ENCODE results near the gene CHST3.
"Not testable (repeated sequence)": the region's sequence is repeated elsewhere in the genome, so short reads cannot be mapped to it uniquely, and the experiment has no call there.

CHST3 gene

DNA sequence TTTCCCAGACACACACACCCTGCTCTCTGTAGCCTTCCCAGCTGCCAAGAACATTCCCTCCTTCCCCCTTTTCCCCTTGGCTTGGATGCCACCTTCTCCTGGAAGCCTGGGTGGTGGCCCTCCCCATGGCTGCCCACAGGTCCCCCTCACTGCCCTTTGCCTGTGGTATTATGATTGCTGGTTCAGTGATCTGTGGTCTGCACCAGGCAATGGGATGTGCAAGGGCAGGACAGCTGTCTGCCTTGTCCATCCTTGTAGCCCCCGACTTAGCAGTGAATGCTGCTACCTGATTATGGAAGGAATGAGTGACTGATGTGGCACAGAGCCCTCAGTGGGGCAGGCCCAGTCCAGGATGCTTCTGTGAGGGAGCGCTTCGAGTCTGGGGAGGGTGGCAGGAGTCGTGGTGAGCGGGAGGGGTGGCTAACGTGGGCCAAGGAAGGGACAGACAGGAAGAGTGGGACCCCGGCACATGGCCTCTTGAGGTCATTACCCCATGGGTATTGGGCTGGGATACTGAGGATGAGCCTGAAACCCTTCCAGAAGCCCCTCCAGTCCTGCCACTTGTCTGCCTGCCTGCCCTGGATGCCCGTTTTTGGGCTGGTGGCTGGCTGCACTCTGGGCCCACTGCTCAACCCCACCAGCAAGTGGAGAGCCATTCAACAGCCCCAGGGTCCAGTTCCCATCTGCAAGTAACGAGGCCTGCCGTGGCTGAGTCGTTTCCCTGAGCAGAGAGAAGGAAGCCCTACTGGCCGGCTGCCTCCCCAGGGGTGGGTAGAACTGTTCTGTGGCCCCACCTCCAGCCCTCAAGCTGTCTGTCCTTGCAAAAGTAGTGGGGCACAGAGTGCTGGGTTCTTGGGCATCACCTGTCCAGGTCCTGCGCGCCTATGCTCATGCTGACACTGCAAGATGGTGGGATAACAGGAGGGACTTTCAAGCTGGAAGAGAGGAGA, 8.8 kb downstream of the CHST3 start:
- no peak for DNase-seq (ENCODE audit: low read depth)

DNA sequence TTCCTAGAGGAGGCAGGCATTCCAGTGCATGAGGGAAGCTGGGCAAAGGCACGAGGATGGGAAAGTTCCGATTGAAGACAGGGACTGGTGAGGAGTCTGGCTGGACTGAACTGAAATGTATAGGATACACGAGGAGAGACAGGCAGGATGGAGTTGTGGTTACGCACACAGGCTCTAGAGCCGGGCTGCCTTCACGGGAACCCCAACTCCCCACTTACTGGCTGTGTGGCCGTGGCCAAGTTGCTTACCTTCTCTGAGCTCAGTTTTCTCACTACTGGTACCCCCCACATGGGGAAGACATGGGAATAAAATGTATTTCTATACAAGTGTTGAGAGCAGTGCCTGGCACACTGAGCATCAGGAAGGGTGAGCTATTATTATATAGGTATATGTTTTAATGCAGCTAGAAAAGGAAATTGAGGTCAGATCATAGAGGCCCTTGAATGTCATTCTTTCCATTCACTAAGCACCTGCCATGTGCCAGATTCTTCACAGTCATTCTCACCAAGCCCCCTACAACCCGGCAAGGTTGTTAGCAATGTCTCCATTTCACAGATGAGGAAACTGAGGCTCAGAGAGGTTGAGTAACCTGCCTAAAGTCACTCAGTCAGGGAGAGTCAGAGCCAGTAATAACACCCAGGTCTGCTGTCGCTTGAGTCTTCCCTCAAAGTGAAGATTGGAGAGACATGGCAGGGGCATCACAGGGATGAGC, 9.7 kb downstream of the CHST3 start:
- DNase-seq (ENCODE audit: low read depth) = no peak

GRCh38 chr10:71974489-71975021, 10.4 kb downstream of the CHST3 start:
- DNase-seq (ENCODE audit: low read depth) = no peak

DNA sequence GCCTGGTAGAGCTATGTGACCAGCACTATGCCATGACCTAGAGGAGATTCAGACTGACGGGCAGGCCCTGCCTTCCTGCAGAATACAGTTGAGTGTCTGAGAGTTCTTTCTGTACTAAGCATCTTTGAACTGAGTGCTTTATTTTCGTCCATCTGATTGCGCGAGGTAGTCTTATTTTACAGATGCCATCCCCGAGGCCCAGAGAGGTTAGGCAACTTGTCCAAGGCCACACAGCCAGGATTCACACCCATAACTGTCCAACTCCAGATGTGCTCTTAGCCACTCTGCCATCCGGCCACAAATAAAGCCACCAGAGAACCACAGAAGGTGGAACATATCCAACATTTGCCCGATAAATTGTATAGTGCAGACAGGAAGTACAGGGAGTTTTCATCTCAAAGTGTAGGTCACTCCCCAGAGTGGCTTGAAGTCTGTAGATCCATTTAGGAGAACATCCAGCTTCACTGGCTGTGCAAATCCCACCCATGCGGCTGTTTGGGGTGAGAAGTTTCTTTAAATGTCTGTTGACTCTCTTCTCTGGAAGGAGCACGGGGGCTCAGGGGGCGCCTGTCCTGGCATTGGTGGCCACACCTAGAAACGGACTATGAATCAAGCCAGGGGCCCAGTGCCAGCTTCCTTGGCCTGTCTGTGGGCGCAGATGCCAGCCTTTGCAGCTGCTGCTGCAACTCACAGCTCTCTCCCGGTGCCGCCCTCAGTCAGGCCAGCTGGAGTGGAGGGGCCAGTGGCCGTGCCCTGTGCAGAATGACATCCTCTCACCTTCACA, 11.1 kb downstream of the CHST3 start:
- no peak for DNase-seq (ENCODE audit: low read depth)

DNA sequence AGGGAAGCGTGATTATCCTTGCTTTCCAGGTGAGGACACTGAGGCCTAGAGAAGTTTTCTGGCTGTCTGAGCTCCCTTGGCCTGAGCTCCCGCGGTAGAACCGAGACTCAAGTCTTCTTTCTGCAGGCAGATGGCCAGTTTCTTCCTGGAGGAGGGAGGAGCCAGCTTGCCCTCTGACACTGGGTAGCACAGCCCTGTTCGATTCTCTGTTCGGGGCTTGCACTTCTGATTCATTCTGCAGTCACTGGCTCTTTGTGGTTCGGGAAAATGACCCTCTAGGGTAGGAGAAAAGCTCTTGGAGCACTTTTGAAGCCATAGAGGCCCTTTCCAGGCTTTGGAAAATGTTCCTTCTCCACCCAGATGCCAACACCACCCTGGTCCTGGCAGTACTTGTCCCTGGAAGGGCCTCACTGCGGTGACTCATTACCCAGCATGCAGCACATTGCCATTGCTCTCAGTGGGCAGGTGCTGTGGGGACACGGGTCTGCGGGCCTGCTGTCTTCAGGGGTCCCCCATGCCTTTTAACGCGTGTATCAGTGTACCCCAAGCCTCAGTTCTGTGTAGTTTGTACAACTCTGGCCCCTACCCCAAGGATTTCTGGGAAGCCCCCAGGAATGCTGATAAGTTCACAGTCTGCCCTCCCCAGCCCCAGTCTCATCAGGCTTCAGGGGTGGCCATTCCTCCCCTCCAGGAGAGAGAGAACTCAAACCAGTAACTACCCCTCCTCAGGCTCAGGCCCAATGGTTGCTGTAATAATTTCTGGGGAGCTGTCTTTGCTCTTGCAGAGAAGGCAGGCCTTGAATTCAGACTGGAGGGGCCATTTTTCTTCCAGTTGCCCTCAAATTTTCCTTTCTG, 11.9 kb downstream of the CHST3 start:
- DNase-seq (ENCODE audit: low read depth) = no peak

GRCh38 chr10:71977614-71977903, 13.4 kb downstream of the CHST3 start:
- DNase-seq (ENCODE audit: low read depth) = not testable (repeated sequence)

- DNase-seq (ENCODE audit: low read depth) = no peak
Measured at GRCh38 chr10:71978476-71978875, 14.3 kb downstream of the CHST3 start.

- no peak for DNase-seq (ENCODE audit: low read depth)
Measured at GRCh38 chr10:71978988-71979691, 14.9 kb downstream of the CHST3 start.

DNA sequence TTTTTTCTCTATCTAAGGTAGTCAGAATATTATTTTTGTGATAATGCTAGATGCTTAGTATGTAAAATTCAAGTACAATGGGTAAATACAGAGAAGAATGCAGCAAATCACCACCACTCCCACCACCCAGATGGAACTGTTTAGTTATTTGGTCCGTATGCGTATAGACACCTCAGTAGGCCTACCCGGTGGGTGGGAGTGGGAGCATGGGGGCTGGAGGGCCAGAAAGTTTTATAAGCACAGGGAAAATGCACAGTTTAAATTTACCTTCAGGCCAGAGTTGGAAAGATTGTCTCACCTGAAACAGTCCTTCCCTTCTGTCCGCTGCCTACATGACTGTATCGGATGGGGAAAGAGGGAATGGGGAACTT, 15.5 kb downstream of the CHST3 start:
- no peak for DNase-seq (ENCODE audit: low read depth)

GRCh38 chr10:71980181-71981014, 16.2 kb downstream of the CHST3 start:
- DNase-seq (ENCODE audit: low read depth) = no peak

DNA sequence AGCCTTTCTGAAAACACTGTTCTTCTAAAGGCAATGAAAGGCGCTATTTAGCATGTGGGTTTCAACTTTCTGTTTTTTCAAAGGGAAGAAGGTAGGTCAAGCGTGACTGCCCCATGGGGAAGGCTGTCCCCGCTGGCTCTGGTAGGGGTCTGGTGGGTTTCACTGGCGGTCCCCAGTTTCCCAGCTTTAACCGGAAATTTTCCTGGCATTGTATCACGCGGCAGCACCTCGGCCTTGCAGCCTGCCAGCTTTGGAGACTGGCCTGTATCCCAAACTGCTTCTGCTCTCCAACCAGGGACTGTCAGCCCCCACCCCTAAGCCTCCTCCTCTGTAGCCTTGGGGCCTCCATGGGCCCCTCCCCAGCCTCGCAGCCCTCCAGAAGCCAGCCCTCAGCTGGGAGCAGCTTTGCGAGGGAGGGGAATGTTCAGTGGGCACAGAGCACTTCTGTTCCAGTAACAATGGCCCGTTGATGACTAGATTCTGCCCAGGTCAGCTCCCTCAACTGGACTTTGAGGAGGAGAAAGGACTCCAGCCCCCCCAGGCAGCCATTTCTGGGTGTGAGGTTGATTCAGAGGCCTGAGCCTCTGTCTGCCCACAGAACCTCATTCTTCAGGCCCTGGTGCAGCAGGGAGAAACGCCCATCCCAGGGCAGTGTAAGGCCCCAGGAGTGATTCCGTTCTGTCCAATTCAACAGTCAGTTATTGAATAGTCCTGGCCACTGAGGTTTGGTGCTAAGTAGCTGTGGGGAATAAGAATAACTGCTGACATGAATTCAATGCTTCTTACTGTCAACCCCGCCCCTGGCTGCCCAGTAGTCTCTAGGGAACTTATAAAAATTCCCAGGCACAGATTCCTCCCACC, 17.1 kb downstream of the CHST3 start:
- no peak for DNase-seq (ENCODE audit: low read depth)

- DNase-seq (ENCODE audit: low read depth) = no peak
Measured at GRCh38 chr10:71981876-71982230, 17.7 kb downstream of the CHST3 start.

- no peak for DNase-seq (ENCODE audit: low read depth)
Measured at GRCh38 chr10:71982269-71983178, 18.3 kb downstream of the CHST3 start.

GRCh38 chr10:71984126-71984808, 20.1 kb downstream of the CHST3 start:
- DNase-seq (ENCODE audit: low read depth) = no peak

- DNase-seq (ENCODE audit: low read depth) = no peak
Measured at GRCh38 chr10:71984809-71985388, 20.7 kb downstream of the CHST3 start.

DNA sequence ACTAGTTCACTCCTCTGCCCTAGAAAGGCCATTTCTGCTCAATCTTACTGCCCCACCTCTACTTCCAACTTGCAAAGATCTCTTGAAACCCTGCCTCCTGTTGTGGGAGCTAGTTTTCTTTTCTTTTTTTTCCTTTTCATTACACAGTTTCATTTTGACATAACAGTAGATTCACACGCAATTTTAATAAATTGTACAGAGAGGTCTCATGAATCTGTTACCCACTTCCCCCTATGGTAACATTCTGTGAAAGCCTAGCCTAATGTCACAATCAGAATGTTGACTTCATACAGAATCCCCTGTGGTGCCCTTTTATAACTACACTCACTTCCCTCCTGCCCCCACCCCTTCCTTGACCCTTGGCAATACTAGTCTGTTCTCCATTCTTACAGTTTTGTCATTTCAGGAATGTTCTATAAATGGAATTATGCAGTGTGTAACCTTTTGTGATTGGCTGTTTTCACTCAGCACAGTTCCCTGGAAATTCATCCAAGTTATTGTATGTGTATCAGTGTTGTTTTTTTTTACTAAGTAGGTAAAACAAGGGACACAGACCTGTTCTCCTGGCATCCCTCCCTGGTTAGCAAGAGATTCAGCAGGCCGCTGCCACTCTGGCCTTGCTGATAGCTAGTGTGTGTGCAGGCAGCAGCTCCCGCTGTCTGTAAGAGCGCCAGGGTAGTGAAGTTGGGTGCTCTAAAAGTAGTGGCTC, 21.5 kb downstream of the CHST3 start:
- no peak for DNase-seq (ENCODE audit: low read depth)
